ENCODE data around the gene GABPB1. TPM values are rescaled to one million over a fixed set of nuclear protein-coding genes. Genes with fewer than 3 reads are reported as not detected.

Gene GABPB1
- 42.9 and 43.2 TPM in 2 replicates for total RNA-seq

GRCh38 chr15:50354838-50355618 lies at the start of gene GABPB1:
GABPB1 (minus strand) TSS chr15:50355198; CDS start chr15:50309798, 45,400 bp downstream.

GRCh38 chr15:50265620-50266019 lies 89.4 kb downstream of the GABPB1 start, which contains the start of gene HDC:
HDC (minus strand) TSS chr15:50265726; CDS start chr15:50265623, 103 bp downstream.

Other genes with a start within 250 kb of the GABPB1 start
- gene ATP8B4, start 236.0 kb downstream of the GABPB1 start, total RNA-seq: under 0.01 TPM in 1 of 2 replicates, not detected in the other
- 0.34 and 1.2 TPM in 2 replicates for gene SLC27A2, start 173.0 kb downstream of the GABPB1 start, total RNA-seq
- gene HDC, start 89.5 kb downstream of the GABPB1 start, total RNA-seq: not detected in 2 replicates
- gene USP8, start 69.2 kb upstream of the GABPB1 start, total RNA-seq: 47.4 and 56.5 TPM in 2 replicates
- not detected in 2 replicates for gene USP50, start 191.5 kb upstream of the GABPB1 start, total RNA-seq